HCT116 (cell line): ENCODE measurements around the gene ARHGEF1. TPM values are rescaled to one million over a fixed set of nuclear protein-coding genes. Genes with fewer than 3 reads are reported as not detected.

ENCODE experiments used
- ATAC-seq: fragments of 200-7000 bp; cut with Tn5 transposase; 2 replicates; pipeline ENCODE4 v1.9.1; 2020; ENCODE audit warnings: mild to moderate bottlenecking, moderate library complexity
- BruUV-seq: library from RNA; stranded (reverse); fragments of 400-500 nt; replicated peaks from 2 replicates; lab custom pipeline; 2021; lab: Mats Ljungman, UMichigan
- CTCF ChIA-PET: fragments of 300-600 bp; sonication (Branson Sonifier 250); formaldehyde crosslinking; loops from one replicate; lab custom pipeline; 2021; ENCODE audit warnings: antibody characterized with exemption; lab: Charles Lee
- POLR2A ChIA-PET: fragments of 300-600, 350-600 bp; sonication (Branson Sonifier 250); formaldehyde crosslinking; loops from one replicate; lab custom pipeline; 2021; ENCODE audit warnings: antibody characterized with exemption; lab: Charles Lee
- RAD21 ChIA-PET, 2 experiments: fragments of 300-600 bp; sonication (Branson Sonifier 250); formaldehyde crosslinking; loops; one replicate each; lab custom pipeline; 2023; ENCODE audit warnings: low total read pairs in 2 of 2; ENCODE audit not compliant: uncharacterized antibody in 2 of 2, unreplicated experiment in 2 of 2, low non-redundant PET in 1 of 2; lab: Charles Lee
- DNase-seq: peaks from one replicate; pipeline ENCODE4 v3.0.0-alpha.2; 2010; ENCODE audit warnings: low read depth, low spot score
- H2AFZ ChIP-seq: fragments of 200-600 bp; shearing (Covaris generic), sonication (generic); 2 replicates; pipeline ENCODE4 v1.6.1; 2017; ENCODE audit warnings: low read depth, mixed run types, mixed read lengths, antibody characterized with exemption, low read length; ENCODE audit not compliant: poor library complexity, severe bottlenecking
- H3K27ac ChIP-seq: 2 replicates; pipeline ENCODE4 v1.5.1; 2012; ENCODE audit warnings: low read depth, low read length
- H3K27me3 ChIP-seq: fragments of 200-600 bp; sonication (generic); 2 replicates; pipeline ENCODE4 v1.6.1; 2016; ENCODE audit warnings: mixed run types, low read length, mixed read lengths; ENCODE audit not compliant: insufficient read depth
- H3K36me3 ChIP-seq, 2 experiments: fragments of 200-500 bp in 1 of 2; fragments of 200-600 bp in 1 of 2; sonication (Bioruptor generic) in 1 of 2; sonication (generic) in 1 of 2; 2 replicates each; pipeline versions ENCODE4 v1.5.1 to v1.6.1; 2014 to 2016; ENCODE audit warnings: low read length in 2 of 2, inconsistent platforms in 1 of 2, mixed read lengths in 1 of 2, mixed run types in 1 of 2; ENCODE audit not compliant: insufficient read depth in 2 of 2, control insufficient read depth in 1 of 2
- H3K4me1 ChIP-seq, 2 experiments: fragments of 200-600 bp in 1 of 2; sonication (generic) in 1 of 2; 2 replicates each; pipeline versions ENCODE4 v1.5.1 to v1.6.1; 2012 to 2017; ENCODE audit warnings: low read length in 2 of 2, inconsistent platforms in 1 of 2, mild to moderate bottlenecking in 1 of 2, mixed read lengths in 1 of 2, mixed run types in 1 of 2, moderate library complexity in 1 of 2; ENCODE audit not compliant: insufficient read depth in 2 of 2, control insufficient read depth in 1 of 2
- H3K4me2 ChIP-seq: fragments of 200-600 bp; sonication (generic); 2 replicates; pipeline ENCODE4 v1.6.1; 2017; ENCODE audit warnings: mixed run types, low read length, mixed read lengths
- H3K4me3 ChIP-seq, 2 experiments: fragments of 200-600 bp in 1 of 2; sonication (generic) in 1 of 2; replicated peaks in 1 of 2; 2 replicates each; pipeline ENCODE4 v1.5.1; 2011 to 2016; ENCODE audit warnings: low read length in 2 of 2, control low read depth in 1 of 2, low read depth in 1 of 2, mild to moderate bottlenecking in 1 of 2, mixed read lengths in 1 of 2, mixed run types in 1 of 2
- H3K79me2 ChIP-seq: fragments of 200-600 bp; sonication (generic); 2 replicates; pipeline ENCODE4 v1.6.1; 2017; ENCODE audit warnings: mild to moderate bottlenecking, mixed run types, low read length, moderate library complexity, mixed read lengths; ENCODE audit not compliant: insufficient read depth
- H3K9ac ChIP-seq: fragments of 200-600 bp; sonication (generic); 2 replicates; pipeline ENCODE4 v1.6.1; 2016; ENCODE audit warnings: low read length, mixed read lengths
- H3K9me2 ChIP-seq: fragments of 200-600 bp; sonication (generic), shearing (Covaris generic); 2 replicates; pipeline ENCODE4 v1.6.1; 2017; ENCODE audit warnings: mixed run types, mild to moderate bottlenecking, moderate library complexity; ENCODE audit not compliant: insufficient read depth
- H3K9me3 ChIP-seq, 2 experiments: fragments of 200-500 bp in 1 of 2; fragments of 200-600 bp in 1 of 2; sonication (Bioruptor generic) in 1 of 2; sonication (generic) in 1 of 2; 2 replicates each; pipeline ENCODE4 v1.6.1; 2014 to 2017; ENCODE audit warnings: low read length in 2 of 2, mixed read lengths in 2 of 2, inconsistent platforms in 1 of 2, low read depth in 1 of 2, mild to moderate bottlenecking in 1 of 2, mixed run types in 1 of 2, moderate library complexity in 1 of 2; ENCODE audit not compliant: control insufficient read depth in 1 of 2, insufficient read depth in 1 of 2
- H4K20me1 ChIP-seq: fragments of 200-600 bp; sonication (generic), shearing (Covaris generic); 2 replicates; pipeline ENCODE4 v1.6.1; 2017; ENCODE audit warnings: mixed run types, mild to moderate bottlenecking, moderate library complexity; ENCODE audit not compliant: insufficient read depth
- ATF3 ChIP-seq: IDR thresholded peaks from 2 replicates; pipeline ENCODE4 v1.6.1; 2012
- CBX3 ChIP-seq: IDR thresholded peaks from 2 replicates; pipeline ENCODE4 v1.6.1; 2012; ENCODE audit warnings: low read depth
- CEBPB ChIP-seq: IDR thresholded peaks from 2 replicates; pipeline ENCODE4 v1.6.1; 2012; ENCODE audit warnings: low read depth
- EZH2 ChIP-seq: fragments of 200-600 bp; sonication (generic); IDR thresholded peaks from 2 replicates; pipeline ENCODE4 v1.6.1; 2017; ENCODE audit warnings: antibody characterized with exemption, mixed run types
- MAX ChIP-seq: IDR thresholded peaks from 2 replicates; pipeline ENCODE4 v1.6.1; 2012
- POLR2A ChIP-seq: IDR thresholded peaks from 2 replicates; pipeline ENCODE4 v1.7.0; 2011; ENCODE audit warnings: borderline replicate concordance; ENCODE audit not compliant: insufficient read depth, insufficient read length; ENCODE audit errors: extremely low read depth
- SIN3A ChIP-seq: IDR thresholded peaks from 2 replicates; pipeline ENCODE4 v1.6.1; 2012; ENCODE audit warnings: low read depth
- TCF7L2 ChIP-seq: IDR thresholded peaks from 2 replicates; pipeline ENCODE4 v1.7.0; 2011; ENCODE audit warnings: borderline replicate concordance, inconsistent platforms; ENCODE audit not compliant: insufficient read depth, insufficient read length; ENCODE audit errors: extremely low read depth
- ZFX ChIP-seq: fragments of 450-650 bp; IDR thresholded peaks from 2 replicates; pipeline ENCODE4 v1.6.1; 2017
- ZNF274 ChIP-seq: fragments of 200-500 bp; sonication (Bioruptor generic); IDR thresholded peaks from 2 replicates; pipeline ENCODE4 v1.6.1; 2014; ENCODE audit warnings: mild to moderate bottlenecking, low read depth, low read length, inconsistent platforms
- intact Hi-C: fragments of 100-400 bp; cut with micrococcal nuclease; formaldehyde crosslinking; loops from 2 replicates; pipeline ENCODE4 v1.10.0; 2022
- total RNA-seq: library from RNA; stranded (reverse); gene quantifications from one replicate; pipeline ENCODE4 v1.2.1, GENCODE V29; 2021; ENCODE audit not compliant: unreplicated experiment
- TF ChIP-seq, protein P1 (sequence below), 3 experiments: fragments of 200-600 bp in 1 of 3; sonication (generic) in 1 of 3; IDR thresholded peaks in 2 of 3; conservative IDR thresholded peaks in 1 of 3; 2 replicates each; pipeline ENCODE4 v1.5.1; 2012 to 2017; ENCODE audit warnings: low read depth in 2 of 3, low read length in 2 of 3, antibody characterized with exemption in 1 of 3, borderline replicate concordance in 1 of 3, control low read depth in 1 of 3, mild to moderate bottlenecking in 1 of 3, mixed read lengths in 1 of 3, mixed run types in 1 of 3, moderate library complexity in 1 of 3; ENCODE audit not compliant: insufficient read depth in 1 of 3
- TF ChIP-seq, protein P2 (sequence below): IDR thresholded peaks from 2 replicates; pipeline ENCODE4 v1.6.1; 2011; ENCODE audit warnings: mild to moderate bottlenecking, low read length, moderate library complexity; ENCODE audit not compliant: insufficient replicate concordance; ENCODE audit errors: extremely low read depth

The ARHGEF1 gene
- total RNA-seq, 1 experiment from 2014 or later, result 110 TPM

DNA sequence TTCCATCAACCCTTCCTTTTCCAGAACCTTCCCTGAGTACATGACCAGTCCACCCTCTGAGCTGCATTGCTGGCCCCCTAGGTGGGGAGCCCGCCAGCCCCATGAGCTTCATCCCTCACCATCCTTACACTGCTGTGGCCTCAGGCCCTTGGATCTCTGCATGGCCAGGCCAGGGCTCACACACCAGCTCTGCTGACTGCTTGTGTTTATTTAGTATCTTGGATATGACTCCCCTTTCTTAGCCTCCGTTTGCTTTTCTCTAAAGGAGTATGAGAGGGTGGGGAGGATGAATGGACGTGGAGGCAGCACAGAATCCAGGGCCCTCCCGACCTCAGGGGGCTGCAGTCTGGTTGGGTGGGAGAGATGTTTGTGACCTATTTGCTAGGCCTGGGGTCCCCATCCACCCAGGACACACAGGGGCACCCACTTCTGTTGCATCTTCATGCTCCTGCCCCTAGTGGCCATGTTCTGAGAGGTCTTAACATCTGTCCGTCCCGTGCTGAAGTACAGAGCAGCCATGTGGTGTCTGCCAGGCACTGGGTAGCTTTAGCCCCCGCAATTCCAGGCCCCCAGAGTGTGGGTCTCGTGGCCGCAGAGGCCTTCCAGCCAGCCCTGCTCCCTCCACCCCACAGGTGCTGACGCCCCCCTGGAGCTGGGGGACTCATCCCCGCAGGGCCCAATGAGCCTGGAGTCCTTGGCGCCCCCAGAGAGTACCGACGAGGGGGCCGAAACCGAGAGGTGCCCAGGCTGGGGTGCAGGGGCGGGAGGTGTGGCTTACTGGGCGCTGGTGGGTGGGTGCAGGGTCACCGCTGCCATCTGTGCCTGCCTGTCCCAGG is 13.0 kb downstream of the ARHGEF1 start:
- no peaks in the 10 kb centered on the region for H3K79me2 ChIP-seq
- H4K20me1 ChIP-seq, result no peaks in the 10 kb centered on the region
- DNase-seq (no peak), ATAC-seq (peak; percentile 70)
- ChIA-PET CTCF (no interaction called here), POLR2A (no interaction called here), RAD21 (no interaction called here)
- TF ChIP-seq CEBPB (no peak), CBX3 (no peak), EZH2 (no peak), SIN3A (no peak), POLR2A (no peak), ZFX (no peak)
- TF ChIP-seq, protein P1, sequence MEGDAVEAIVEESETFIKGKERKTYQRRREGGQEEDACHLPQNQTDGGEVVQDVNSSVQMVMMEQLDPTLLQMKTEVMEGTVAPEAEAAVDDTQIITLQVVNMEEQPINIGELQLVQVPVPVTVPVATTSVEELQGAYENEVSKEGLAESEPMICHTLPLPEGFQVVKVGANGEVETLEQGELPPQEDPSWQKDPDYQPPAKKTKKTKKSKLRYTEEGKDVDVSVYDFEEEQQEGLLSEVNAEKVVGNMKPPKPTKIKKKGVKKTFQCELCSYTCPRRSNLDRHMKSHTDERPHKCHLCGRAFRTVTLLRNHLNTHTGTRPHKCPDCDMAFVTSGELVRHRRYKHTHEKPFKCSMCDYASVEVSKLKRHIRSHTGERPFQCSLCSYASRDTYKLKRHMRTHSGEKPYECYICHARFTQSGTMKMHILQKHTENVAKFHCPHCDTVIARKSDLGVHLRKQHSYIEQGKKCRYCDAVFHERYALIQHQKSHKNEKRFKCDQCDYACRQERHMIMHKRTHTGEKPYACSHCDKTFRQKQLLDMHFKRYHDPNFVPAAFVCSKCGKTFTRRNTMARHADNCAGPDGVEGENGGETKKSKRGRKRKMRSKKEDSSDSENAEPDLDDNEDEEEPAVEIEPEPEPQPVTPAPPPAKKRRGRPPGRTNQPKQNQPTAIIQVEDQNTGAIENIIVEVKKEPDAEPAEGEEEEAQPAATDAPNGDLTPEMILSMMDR (IDR thresholded peaks at IDR 0.05 in 2 of 3, conservative IDR thresholded peaks at IDR 0.05 in 1 of 3; ENCODE audit: borderline replicate concordance in 1 of 3, insufficient read depth in 1 of 3, low read depth in 2 of 3, low read length in 2 of 3), result peak in 2 of 3 experiments; percentile 45 to 47; a peak in 3 of 6 replicates
- H3K4me3 ChIP-seq, result no peak overlapping the region
- intact Hi-C loops, result no loop called here
- H3K36me3 ChIP-seq, result peaks cover 28 to 34% of the 10 kb centered on the region in 2 experiments; a peak in 3 of 4 replicates
- BruUV-seq, result no TSS peak
- H3K4me2 ChIP-seq, result no peak overlapping the region
- H3K4me1 ChIP-seq, result no peaks in the 10 kb centered on the region
- H3K27ac ChIP-seq, result no peak overlapping the region
- H2AFZ ChIP-seq, result no peak overlapping the region
- no peak overlapping the region for H3K9ac ChIP-seq
- H3K9me2 ChIP-seq, result no peaks in the 10 kb centered on the region
- no peaks in the 10 kb centered on the region for H3K9me3 ChIP-seq
- no peaks in the 10 kb centered on the region for H3K27me3 ChIP-seq

- ChIA-PET POLR2A (no interaction called here), RAD21 (no interaction called here), CTCF (no interaction called here)
- Histone ChIP-seq H3K4me2 (no peak overlapping the region), H2AFZ (no peak overlapping the region), H3K27me3 (no peaks in the 10 kb centered on the region), H3K4me1 (no peaks in the 10 kb centered on the region), H3K9me2 (no peaks in the 10 kb centered on the region), H3K27ac (no peak overlapping the region), H3K36me3 (peaks cover 30 to 33% of the 10 kb centered on the region in 2 experiments; a peak in 3 of 4 replicates), H3K4me3 (no peak overlapping the region), H3K9ac (no peak overlapping the region), H3K79me2 (no peaks in the 10 kb centered on the region), H4K20me1 (no peaks in the 10 kb centered on the region), H3K9me3 (no peaks in the 10 kb centered on the region)
- ATAC-seq, result no peak
- no peak for DNase-seq
- intact Hi-C loops, result no loop called here
- TF ChIP-seq ATF3 (no peak), ZNF274 (no peak), SIN3A (no peak), TCF7L2 (no peak), MAX (no peak), CEBPB (no peak)
- TF ChIP-seq, protein P2, sequence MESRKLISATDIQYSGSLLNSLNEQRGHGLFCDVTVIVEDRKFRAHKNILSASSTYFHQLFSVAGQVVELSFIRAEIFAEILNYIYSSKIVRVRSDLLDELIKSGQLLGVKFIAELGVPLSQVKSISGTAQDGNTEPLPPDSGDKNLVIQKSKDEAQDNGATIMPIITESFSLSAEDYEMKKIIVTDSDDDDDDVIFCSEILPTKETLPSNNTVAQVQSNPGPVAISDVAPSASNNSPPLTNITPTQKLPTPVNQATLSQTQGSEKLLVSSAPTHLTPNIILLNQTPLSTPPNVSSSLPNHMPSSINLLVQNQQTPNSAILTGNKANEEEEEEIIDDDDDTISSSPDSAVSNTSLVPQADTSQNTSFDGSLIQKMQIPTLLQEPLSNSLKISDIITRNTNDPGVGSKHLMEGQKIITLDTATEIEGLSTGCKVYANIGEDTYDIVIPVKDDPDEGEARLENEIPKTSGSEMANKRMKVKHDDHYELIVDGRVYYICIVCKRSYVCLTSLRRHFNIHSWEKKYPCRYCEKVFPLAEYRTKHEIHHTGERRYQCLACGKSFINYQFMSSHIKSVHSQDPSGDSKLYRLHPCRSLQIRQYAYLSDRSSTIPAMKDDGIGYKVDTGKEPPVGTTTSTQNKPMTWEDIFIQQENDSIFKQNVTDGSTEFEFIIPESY, result no peak
- BruUV-seq, result no TSS peak
Observed at GRCh38 chr19:41896581-41896942, 13.6 kb downstream of the ARHGEF1 start.
